ENCODE data around the gene SYT12.

Gene SYT12

GRCh38 chr11:67051945-67052488 lies 29.1 kb downstream of the SYT12 start:
- Histone ChIP-seq H3K9me3 (no peaks in the 10 kb centered on the region), H3K36me3 (peaks cover 0 to 10% (median 0%) of the 10 kb centered on the region in 3 donors), H3K27ac (peak overlapping the region in 1 of 2 donors; percentile 85), H3K4me3 (no peak overlapping the region), H3K4me1 (peaks cover 0 to 40% (median 31%) of the 10 kb centered on the region in 4 donors), H3K27me3 (no peaks in the 10 kb centered on the region)
- intact Hi-C loops (cut with DNase I; ENCODE audit: low total_unique reads), result no loop called here
- TF ChIP-seq, protein P1, sequence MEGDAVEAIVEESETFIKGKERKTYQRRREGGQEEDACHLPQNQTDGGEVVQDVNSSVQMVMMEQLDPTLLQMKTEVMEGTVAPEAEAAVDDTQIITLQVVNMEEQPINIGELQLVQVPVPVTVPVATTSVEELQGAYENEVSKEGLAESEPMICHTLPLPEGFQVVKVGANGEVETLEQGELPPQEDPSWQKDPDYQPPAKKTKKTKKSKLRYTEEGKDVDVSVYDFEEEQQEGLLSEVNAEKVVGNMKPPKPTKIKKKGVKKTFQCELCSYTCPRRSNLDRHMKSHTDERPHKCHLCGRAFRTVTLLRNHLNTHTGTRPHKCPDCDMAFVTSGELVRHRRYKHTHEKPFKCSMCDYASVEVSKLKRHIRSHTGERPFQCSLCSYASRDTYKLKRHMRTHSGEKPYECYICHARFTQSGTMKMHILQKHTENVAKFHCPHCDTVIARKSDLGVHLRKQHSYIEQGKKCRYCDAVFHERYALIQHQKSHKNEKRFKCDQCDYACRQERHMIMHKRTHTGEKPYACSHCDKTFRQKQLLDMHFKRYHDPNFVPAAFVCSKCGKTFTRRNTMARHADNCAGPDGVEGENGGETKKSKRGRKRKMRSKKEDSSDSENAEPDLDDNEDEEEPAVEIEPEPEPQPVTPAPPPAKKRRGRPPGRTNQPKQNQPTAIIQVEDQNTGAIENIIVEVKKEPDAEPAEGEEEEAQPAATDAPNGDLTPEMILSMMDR (IDR thresholded peaks at IDR 0.05), result no peak
- DNase-seq, result no peak

GRCh38 chr11:67052891-67053290 lies 30.0 kb downstream of the SYT12 start:
- DNase-seq, result no peak
- Histone ChIP-seq H3K36me3 (peaks cover 0 to 10% (median 0%) of the 10 kb centered on the region in 3 donors), H3K4me3 (no peak overlapping the region), H3K9me3 (no peaks in the 10 kb centered on the region), H3K27ac (peak overlapping the region; percentile 85), H3K4me1 (peaks cover 0 to 47% (median 39%) of the 10 kb centered on the region in 4 donors), H3K27me3 (no peaks in the 10 kb centered on the region)
- intact Hi-C loops (cut with DNase I; ENCODE audit: low total_unique reads), result no loop called here
- TF ChIP-seq, protein P1 (IDR thresholded peaks at IDR 0.05), result no peak

- TF ChIP-seq, protein P1 (IDR thresholded peaks at IDR 0.05), result peak; percentile 59 to 67
- peak in 1 of 2 donors; percentile 78 for DNase-seq
- Histone ChIP-seq H3K36me3 (peaks cover 0 to 4% (median 0%) of the 10 kb centered on the region in 3 donors), H3K27ac (peak overlapping the region; percentile 85), H3K4me3 (no peak overlapping the region), H3K9me3 (no peaks in the 10 kb centered on the region), H3K27me3 (no peaks in the 10 kb centered on the region), H3K4me1 (peaks cover 0 to 53% (median 40%) of the 10 kb centered on the region in 4 donors)
- intact Hi-C loops (cut with DNase I; ENCODE audit: low total_unique reads), result no loop called here
These were observed 31.0 kb downstream of the SYT12 start for GRCh38 chr11:67053896-67054329.

DNA sequence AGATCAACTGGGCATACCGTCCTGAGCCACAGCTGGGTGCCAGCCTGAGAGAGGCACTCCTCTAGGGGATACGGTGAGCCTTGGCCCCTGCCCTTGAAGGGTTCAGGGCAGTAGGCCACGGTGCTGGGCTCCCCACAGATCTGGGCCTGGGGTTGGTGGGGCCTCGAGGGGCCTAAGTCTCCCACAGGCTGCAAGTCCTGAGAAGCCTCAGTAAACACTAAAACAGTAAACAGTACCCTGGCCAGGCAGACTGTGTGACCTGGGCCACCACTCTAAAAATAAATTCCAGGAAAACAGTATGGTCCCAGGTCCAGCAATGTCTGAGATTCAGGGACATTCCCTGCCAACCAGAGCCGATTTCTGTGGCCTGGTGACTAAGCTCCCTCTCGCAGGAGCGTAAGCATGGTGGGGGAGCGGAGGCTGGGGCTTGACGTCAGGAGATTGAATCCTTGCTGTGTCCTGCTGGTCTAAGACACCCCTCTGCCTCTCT lies 31.5 kb downstream of the SYT12 start:
- H3K27ac ChIP-seq, result peak overlapping the region; percentile 85
- intact Hi-C loops (cut with DNase I; ENCODE audit: low total_unique reads), result no loop called here
- peaks cover 0 to 53% (median 40%) of the 10 kb centered on the region in 4 donors for H3K4me1 ChIP-seq
- no peak overlapping the region for H3K4me3 ChIP-seq
- H3K36me3 ChIP-seq, result no peaks in the 10 kb centered on the region
- TF ChIP-seq, protein P1 (IDR thresholded peaks at IDR 0.05), result no peak
- H3K27me3 ChIP-seq, result no peaks in the 10 kb centered on the region
- H3K9me3 ChIP-seq, result no peaks in the 10 kb centered on the region
- DNase-seq, result peak; percentile 40 to 88

- Histone ChIP-seq H3K4me1 (peaks cover 0 to 53% (median 40%) of the 10 kb centered on the region in 4 donors), H3K9me3 (no peaks in the 10 kb centered on the region), H3K27me3 (no peaks in the 10 kb centered on the region), H3K27ac (peak overlapping the region; percentile 85), H3K4me3 (no peak overlapping the region), H3K36me3 (no peaks in the 10 kb centered on the region)
- no peak for DNase-seq
- intact Hi-C loops (cut with DNase I; ENCODE audit: low total_unique reads), result no loop called here
- TF ChIP-seq, protein P1 (IDR thresholded peaks at IDR 0.05), result no peak
These were observed 32.0 kb downstream of the SYT12 start for GRCh38 chr11:67054836-67055523.
